ENCODE measurements around the gene MAP3K13. TPM values are rescaled to one million over a fixed set of nuclear protein-coding genes. Genes with fewer than 3 reads are reported as not detected.

Gene MAP3K13
- total and polyA plus RNA-seq, 2 experiments from 2014 or later = 43.8 to 65.3 TPM

- no peak for TF ChIP-seq EZH2phosphoT487 (IDR thresholded peaks at IDR 0.05; ENCODE audit: low read depth, severe bottlenecking, unreplicated experiment)
- TF ChIP-seq CTCF (IDR thresholded peaks at IDR 0.05; ENCODE audit: poor library complexity) = no peak
- peak within 1 kb of the TSS; percentile 97 for H3K27ac ChIP-seq
- H2AFZ ChIP-seq = peak within 1 kb of the TSS; percentile 93
- H3K27me3 ChIP-seq = no peaks in the 10 kb centered on the region
- H3K4me3 ChIP-seq = peak within 1 kb of the TSS; percentile 93
- 3% methylated on average over 58 of the region's 82 CpGs for whole genome bisulfite sequencing (ENCODE audit: low lambda C conversion rate, missing lambda C conversion rate)
- H4K20me1 ChIP-seq (ENCODE audit: insufficient read depth, poor library complexity, severe bottlenecking) = no peaks in the 10 kb centered on the region
- H3K4me2 ChIP-seq = peak within 1 kb of the TSS; percentile 76
- no peaks in the 10 kb centered on the region for H3K4me1 ChIP-seq (ENCODE audit: insufficient read depth)
- H3K36me3 ChIP-seq (replicated peaks; ENCODE audit: insufficient read depth, low read depth) = no peaks in the 10 kb centered on the region
- peak; percentile 97 for DNase-seq (ENCODE audit: low spot score)
- no peaks in the 10 kb centered on the region for H3K9me3 ChIP-seq (ENCODE audit: low read depth)
- H3K9me2 ChIP-seq (replicated peaks; ENCODE audit: insufficient read depth) = no peaks in the 10 kb centered on the region
- peaks cover 34% of the 10 kb centered on the region for H3K79me2 ChIP-seq
Observed at GRCh38 chr3:185498503-185499396, 135.8 kb downstream of the MAP3K13 start, which contains the start of gene TMEM41A. Gene TMEM41A, minus strand, starts transcription at chr3:185499035. Its CDS starts 74 bp downstream, at chr3:185498961.

GRCh38 chr3:185502987-185503386 is 140.1 kb downstream of the MAP3K13 start:
- Histone ChIP-seq H3K4me2 (no peak overlapping the region), H3K27me3 (no peaks in the 10 kb centered on the region), H4K20me1 (ENCODE audit: insufficient read depth, poor library complexity, severe bottlenecking) (no peaks in the 10 kb centered on the region), H3K9me3 (ENCODE audit: low read depth) (no peaks in the 10 kb centered on the region), H2AFZ (no peak overlapping the region), H3K4me1 (ENCODE audit: insufficient read depth) (no peaks in the 10 kb centered on the region), H3K27ac (no peak overlapping the region), H3K4me3 (no peak overlapping the region), H3K36me3 (replicated peaks; ENCODE audit: insufficient read depth, low read depth) (no peaks in the 10 kb centered on the region), H3K9me2 (replicated peaks; ENCODE audit: insufficient read depth) (no peaks in the 10 kb centered on the region), H3K79me2 (peaks cover under 1% of the 10 kb centered on the region)
- TF ChIP-seq EZH2phosphoT487 (IDR thresholded peaks at IDR 0.05; ENCODE audit: low read depth, severe bottlenecking, unreplicated experiment) (no peak), EZH2 (IDR thresholded peaks at IDR 0.05; ENCODE audit: borderline replicate concordance) (no peak), CTCF (IDR thresholded peaks at IDR 0.05; ENCODE audit: poor library complexity) (no peak)
- WGBS (ENCODE audit: low lambda C conversion rate, missing lambda C conversion rate) = 80% methylated on average over 3 of the region's 3 CpGs
- DNase-seq (ENCODE audit: low spot score) = peak; percentile 39

GRCh38 chr3:185503521-185503920 is 140.6 kb downstream of the MAP3K13 start:
- Histone ChIP-seq H3K9me3 (ENCODE audit: low read depth) (no peaks in the 10 kb centered on the region), H3K27me3 (no peaks in the 10 kb centered on the region), H3K36me3 (replicated peaks; ENCODE audit: insufficient read depth, low read depth) (no peaks in the 10 kb centered on the region), H3K79me2 (no peaks in the 10 kb centered on the region), H3K4me1 (ENCODE audit: insufficient read depth) (no peaks in the 10 kb centered on the region), H2AFZ (no peak overlapping the region), H3K4me3 (no peak overlapping the region), H4K20me1 (ENCODE audit: insufficient read depth, poor library complexity, severe bottlenecking) (no peaks in the 10 kb centered on the region), H3K9me2 (replicated peaks; ENCODE audit: insufficient read depth) (no peaks in the 10 kb centered on the region), H3K4me2 (no peak overlapping the region), H3K27ac (no peak overlapping the region)
- TF ChIP-seq EZH2 (IDR thresholded peaks at IDR 0.05; ENCODE audit: borderline replicate concordance) = no peak
- no peak for TF ChIP-seq CTCF (IDR thresholded peaks at IDR 0.05; ENCODE audit: poor library complexity)
- TF ChIP-seq EZH2phosphoT487 (IDR thresholded peaks at IDR 0.05; ENCODE audit: low read depth, severe bottlenecking, unreplicated experiment) = no peak
- 75% methylated on average over 1 of the region's 1 CpG for WGBS (ENCODE audit: low lambda C conversion rate, missing lambda C conversion rate)
- DNase-seq (ENCODE audit: low spot score) = peak; percentile 31

Measured in hepatocyte (in vitro differentiated cells).